Measurements from ENCODE around the gene TAC3.

DNA sequence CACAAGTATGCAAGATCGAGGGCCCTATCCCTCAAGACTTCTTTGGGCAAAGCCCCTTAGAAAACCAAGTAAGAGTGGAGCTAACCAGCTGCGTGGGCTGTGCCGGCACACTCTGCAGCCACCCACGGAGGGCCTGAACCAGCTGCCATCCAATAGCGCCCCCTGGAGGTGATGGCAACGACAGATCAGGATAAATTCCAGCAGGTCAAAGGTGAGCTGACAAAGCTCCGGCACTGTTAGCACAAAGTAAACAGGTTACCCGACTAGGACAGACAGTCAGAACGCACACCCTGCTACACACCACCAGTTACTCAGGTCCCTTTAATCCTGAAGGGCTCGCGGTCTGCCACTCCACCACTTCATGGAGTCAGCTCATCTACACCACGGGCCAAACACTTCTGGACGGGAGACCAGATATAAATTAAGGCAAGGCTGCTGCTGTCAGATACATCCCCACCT lies 14.9 kb downstream of the TAC3 start:
- TF ChIP-seq, protein P1, sequence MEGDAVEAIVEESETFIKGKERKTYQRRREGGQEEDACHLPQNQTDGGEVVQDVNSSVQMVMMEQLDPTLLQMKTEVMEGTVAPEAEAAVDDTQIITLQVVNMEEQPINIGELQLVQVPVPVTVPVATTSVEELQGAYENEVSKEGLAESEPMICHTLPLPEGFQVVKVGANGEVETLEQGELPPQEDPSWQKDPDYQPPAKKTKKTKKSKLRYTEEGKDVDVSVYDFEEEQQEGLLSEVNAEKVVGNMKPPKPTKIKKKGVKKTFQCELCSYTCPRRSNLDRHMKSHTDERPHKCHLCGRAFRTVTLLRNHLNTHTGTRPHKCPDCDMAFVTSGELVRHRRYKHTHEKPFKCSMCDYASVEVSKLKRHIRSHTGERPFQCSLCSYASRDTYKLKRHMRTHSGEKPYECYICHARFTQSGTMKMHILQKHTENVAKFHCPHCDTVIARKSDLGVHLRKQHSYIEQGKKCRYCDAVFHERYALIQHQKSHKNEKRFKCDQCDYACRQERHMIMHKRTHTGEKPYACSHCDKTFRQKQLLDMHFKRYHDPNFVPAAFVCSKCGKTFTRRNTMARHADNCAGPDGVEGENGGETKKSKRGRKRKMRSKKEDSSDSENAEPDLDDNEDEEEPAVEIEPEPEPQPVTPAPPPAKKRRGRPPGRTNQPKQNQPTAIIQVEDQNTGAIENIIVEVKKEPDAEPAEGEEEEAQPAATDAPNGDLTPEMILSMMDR (IDR thresholded peaks at IDR 0.05), result peak; percentile 17 to 57 (median 53)
- TF ChIP-seq EP300 (IDR thresholded peaks at IDR 0.05), result no peak
- no peak for TF ChIP-seq POLR2A (IDR thresholded peaks at IDR 0.05)

Measured in sigmoid colon (tissue), 4 donors.